HG03354 (cell line): ENCODE data around the gene RABGAP1L.
"Not testable (repeated sequence)": the region's sequence is repeated elsewhere in the genome, so short reads cannot be mapped to it uniquely, and the experiment has no call there.

Experiments used
- ATAC-seq: cut with Tn5 transposase; IDR thresholded peaks from one replicate; pipeline ENCODE4 v1.9.1; 2021; ENCODE audit warnings: mild to moderate bottlenecking; ENCODE audit not compliant: unreplicated experiment, poor library complexity, severe bottlenecking

Gene RABGAP1L

GRCh38 chr1:174159252-174160108 is at the start of gene RABGAP1L:
RABGAP1L (plus strand) TSS chr1:174159520.
- peak; percentile 68 for ATAC-seq

GRCh38 chr1:174110053-174110452 is 49.3 kb upstream of the RABGAP1L start:
- no peak for ATAC-seq

GRCh38 chr1:174112489-174113162 is 46.7 kb upstream of the RABGAP1L start:
- ATAC-seq, result no peak

- ATAC-seq, result no peak
Measured at GRCh38 chr1:174114106-174114505, 45.2 kb upstream of the RABGAP1L start.

GRCh38 chr1:174114788-174115448 is 44.4 kb upstream of the RABGAP1L start:
- peak; percentile 87 for ATAC-seq

- no peak for ATAC-seq
Measured at GRCh38 chr1:174116042-174116441, 43.3 kb upstream of the RABGAP1L start.

- ATAC-seq, result no peak
Measured at GRCh38 chr1:174118751-174119150, 40.6 kb upstream of the RABGAP1L start.

GRCh38 chr1:174122318-174122717 is 37.0 kb upstream of the RABGAP1L start:
- not testable (repeated sequence) for ATAC-seq

- no peak for ATAC-seq
Measured at GRCh38 chr1:174123843-174124242, 35.5 kb upstream of the RABGAP1L start.

GRCh38 chr1:174127176-174127575 is 32.1 kb upstream of the RABGAP1L start:
- ATAC-seq, result not testable (repeated sequence)

GRCh38 chr1:174131032-174131638 is 28.2 kb upstream of the RABGAP1L start:
- ATAC-seq, result no peak

GRCh38 chr1:174134003-174134659 is 25.2 kb upstream of the RABGAP1L start:
- peak; percentile 61 for ATAC-seq

- ATAC-seq, result no peak
Measured at GRCh38 chr1:174135211-174135610, 24.1 kb upstream of the RABGAP1L start.

- no peak for ATAC-seq
Measured at GRCh38 chr1:174136714-174137113, 22.6 kb upstream of the RABGAP1L start.

GRCh38 chr1:174142836-174143235 is 16.5 kb upstream of the RABGAP1L start:
- no peak for ATAC-seq

GRCh38 chr1:174143727-174144396 is 15.5 kb upstream of the RABGAP1L start:
- ATAC-seq, result not testable (repeated sequence)

GRCh38 chr1:174144397-174144783 is 14.9 kb upstream of the RABGAP1L start:
- ATAC-seq, result not testable (repeated sequence)

GRCh38 chr1:174149216-174149615 is 10.1 kb upstream of the RABGAP1L start:
- ATAC-seq, result no peak

- no peak for ATAC-seq
Measured at GRCh38 chr1:174150499-174150898, 8.8 kb upstream of the RABGAP1L start.
